ENCODE measurements around the gene PFKFB2.

PFKFB2 gene

GRCh38 chr1:207069858-207070506 is 16.9 kb downstream of the PFKFB2 start:
- DNase-seq = no peak

DNA sequence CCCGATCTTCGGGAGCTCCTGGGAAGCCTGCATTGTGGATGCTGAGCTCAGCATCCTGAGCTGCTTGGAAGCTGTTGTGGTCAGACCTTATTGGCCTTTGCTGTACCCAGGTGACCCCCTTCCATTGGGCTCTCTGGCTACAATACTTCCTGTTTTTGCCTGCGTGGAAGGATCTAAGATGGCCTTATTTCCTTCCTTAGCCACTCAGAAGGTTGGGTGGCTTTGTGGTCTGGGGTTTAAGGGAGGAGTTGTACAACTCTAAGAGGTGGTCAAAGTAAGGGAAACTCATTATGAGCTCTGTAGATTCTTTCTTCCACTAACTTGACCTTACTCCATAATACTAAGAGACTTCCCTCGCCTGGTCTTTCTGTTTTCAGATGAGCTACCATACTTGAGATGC is 17.7 kb downstream of the PFKFB2 start:
- no peak for DNase-seq

GRCh38 chr1:207071426-207071825 is 18.4 kb downstream of the PFKFB2 start:
- no peak for DNase-seq

- DNase-seq = no peak
Observed at GRCh38 chr1:207072233-207072632, 19.2 kb downstream of the PFKFB2 start.

DNA sequence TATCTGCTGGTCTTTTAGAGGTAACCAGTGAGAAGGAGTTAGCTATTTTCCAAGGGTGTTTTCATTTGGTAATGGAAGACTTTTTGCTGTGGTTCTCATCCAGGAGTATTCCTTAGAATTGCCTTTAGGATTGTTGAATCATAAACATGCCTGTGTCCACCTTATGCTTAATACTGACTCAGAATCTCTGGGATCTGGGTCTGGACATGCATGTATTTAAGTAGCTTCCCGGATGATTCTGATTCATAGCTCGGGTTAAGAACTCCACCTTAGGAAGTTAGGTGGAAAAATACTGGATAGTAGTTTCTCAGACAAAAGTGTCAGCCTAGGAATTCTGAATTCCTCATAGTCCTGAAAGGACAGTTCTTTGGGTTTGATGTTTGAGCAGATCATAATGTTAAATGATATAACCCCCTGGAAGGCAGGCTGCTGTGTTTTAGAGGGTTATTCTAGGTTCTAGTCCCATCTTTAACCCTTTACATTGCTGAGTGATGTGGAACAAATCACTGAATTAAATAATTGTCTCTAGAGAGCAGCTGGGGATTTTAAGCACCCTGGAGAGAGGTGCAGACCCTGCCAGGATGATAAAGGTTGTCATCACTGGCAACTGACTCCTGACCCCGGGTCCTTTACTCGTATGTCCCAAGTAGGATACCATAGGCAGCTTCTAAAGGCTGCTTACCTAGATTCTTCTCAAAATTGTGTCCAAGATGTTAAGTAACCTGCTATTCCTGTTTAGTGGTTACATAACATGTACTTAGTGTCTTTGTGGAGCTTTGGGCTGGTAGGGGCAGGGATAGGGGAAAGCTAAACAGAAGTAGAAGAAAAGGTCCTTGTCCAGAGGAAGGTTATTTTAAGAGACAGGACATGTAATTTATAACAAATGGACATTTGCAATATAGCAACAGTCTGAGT is 21.1 kb downstream of the PFKFB2 start:
- DNase-seq = no peak

DNA sequence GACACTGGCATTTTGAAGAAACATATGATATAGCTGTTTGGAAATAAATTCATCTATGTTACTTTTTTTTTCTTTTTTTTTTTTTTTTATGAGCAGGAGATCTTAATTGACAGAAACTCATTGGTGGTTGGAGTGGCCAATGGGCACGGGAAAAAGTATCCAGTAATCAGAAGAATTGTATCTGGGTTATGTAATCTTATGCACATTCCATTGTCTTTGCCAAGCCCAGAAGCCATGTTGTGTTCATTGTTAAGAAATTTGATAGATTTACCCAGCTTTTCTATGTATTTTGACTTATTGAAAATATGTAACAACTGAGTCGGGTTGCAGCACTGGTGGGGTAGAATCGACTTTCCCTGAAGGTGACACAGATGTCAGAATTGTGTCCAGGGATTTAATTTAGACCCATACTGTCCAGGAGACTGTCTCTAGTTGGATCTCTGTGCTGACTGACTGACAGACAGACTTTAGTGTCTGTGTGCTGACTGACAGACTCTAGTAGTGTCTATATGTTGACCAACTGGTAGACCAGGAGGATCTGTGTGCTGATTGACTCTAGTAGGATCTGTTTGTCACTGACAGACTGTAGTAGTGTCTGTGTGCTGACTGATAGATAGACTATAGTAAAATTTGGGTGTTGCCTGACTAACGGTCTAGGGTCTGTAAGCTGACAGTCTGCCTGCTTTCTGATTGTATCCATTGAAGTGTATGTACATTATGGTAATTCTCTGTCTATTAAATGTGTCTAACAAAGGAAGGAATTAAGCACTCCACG is 23.3 kb downstream of the PFKFB2 start:
- DNase-seq = no peak

- no peak for DNase-seq
Observed at GRCh38 chr1:207077012-207077411, 23.9 kb downstream of the PFKFB2 start.

GRCh38 chr1:207077470-207078377 is 24.6 kb downstream of the PFKFB2 start:
- DNase-seq = peak; percentile 62 to 94 (median 86)

DNA sequence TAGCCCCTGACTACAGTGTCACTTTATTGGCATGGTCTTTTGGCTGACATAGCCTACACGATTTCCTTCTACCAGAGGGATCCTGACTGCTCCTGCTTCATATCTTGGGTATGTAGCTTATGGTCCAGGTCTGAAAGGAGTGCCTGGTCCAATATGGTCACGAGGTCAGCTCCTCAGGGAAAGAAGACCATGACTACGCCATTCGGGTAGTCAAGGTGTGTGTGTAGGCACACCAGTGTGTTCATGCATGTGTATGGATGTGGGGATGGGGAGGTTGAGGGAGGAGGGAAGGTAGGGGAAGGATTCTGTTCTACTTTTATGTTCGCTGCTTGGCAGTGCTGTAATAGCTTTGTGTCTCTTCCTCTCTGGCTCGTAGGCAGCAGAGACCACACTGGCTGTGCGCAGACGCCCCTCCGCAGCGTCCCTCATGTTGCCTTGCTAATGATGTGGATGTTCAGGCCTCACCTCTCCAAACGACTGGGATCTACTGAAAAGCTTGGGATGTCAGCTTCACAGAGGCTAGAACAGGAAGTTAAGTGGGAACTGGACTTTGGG is 25.6 kb downstream of the PFKFB2 start:
- DNase-seq = no peak

DNA sequence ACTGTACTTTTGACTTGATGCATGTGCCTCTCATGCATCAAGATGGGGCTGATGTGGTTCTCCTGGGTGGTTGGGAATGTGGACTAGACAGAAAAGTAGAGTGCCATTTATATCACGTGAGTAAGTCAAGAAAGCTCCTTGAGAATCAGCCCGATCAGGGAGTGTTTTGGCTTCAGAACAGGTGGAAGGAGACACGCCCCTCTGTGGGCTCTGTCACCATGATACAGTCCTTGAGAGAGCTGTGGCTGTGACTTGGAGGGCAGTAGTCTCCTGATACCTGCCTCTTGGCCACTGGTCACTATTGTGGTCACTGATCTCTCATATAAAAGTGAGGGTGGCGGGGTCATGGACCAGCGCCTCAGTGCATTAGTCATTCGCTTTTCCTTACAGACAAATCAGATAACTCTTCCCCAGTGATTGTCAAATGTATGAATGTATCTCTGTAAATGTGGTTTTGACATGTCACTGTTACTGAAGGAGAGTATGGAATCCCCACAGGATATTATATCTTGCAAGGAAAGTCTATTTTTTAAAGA is 26.7 kb downstream of the PFKFB2 start:
- no peak for DNase-seq

GRCh38 chr1:207081088-207081487 is 28.0 kb downstream of the PFKFB2 start:
- DNase-seq = no peak

GRCh38 chr1:207081806-207082205 is 28.7 kb downstream of the PFKFB2 start:
- DNase-seq = no peak

DNA sequence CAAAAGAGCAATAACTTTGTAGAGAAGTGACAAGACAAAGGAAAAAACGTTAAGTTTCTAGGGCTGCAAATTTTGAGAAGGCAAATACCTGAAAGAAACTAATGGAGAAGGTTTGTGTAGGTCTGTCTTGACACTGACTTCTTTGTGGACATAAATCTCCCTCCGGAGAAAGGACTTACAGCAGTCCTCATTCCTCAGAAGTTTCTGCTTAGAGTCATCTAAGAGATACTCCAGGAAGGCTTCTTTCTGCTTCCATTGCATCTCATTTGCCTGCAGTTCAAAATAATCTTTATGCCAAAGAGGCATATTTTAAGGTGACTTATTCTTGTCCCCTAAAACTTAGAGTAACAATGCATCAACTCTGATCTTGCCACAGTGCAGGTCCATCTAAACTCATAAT is 31.2 kb downstream of the PFKFB2 start:
- DNase-seq = no peak

- DNase-seq = peak; percentile 57 to 84 (median 82)
Observed at GRCh38 chr1:207084701-207085180, 31.7 kb downstream of the PFKFB2 start.

- DNase-seq = no peak
Observed at GRCh38 chr1:207085887-207086286, 32.8 kb downstream of the PFKFB2 start.

- DNase-seq = no peak
Observed at GRCh38 chr1:207088161-207088560, 35.1 kb downstream of the PFKFB2 start.

DNA sequence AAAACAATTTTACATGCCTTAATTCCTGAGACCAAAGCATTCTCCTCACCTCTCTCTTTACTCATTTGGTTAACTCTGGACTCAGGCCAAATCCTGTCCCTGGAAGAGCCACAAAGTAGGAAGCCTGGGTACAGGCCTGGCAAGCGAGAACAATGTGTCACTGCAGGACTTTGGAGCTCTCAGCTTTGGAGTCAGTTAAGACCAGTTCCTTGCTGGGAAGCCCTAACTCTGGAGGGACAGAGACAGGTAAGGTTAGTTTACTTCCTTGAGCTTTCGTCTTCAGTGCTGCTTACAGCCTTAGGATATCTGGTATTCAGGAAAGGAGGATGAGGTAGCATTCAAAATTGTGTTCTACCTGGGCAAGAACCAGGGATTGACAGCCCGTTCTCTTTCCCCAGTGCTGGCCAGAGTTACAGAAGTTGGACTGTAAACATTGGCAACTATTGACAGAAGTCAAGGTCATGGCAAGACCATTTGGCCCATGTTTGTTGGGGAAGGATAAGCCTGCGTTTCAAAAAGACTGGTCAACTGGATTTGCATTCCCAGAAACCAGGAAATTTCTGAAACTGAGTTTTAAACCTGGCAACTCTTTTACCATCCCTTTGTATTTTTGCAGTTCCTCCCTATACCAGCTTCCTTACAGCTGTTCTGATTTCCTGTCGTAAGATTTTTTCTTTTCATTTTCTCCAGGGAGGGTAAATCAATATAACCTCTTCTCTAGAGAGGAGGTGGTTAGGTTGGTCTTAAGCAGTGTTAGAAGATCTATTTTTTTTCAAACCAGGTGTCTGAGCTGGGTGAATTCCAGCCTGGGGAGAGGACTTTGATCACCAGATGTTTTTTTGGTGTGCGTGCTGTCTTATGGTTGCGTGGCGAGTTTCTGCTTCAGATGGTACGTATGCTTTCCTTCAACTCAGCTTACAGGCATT is 35.9 kb downstream of the PFKFB2 start, which contains the start of gene C4BPB:
Gene C4BPB, plus strand, starts transcription at position 160 of the 926 bp plus-strand sequence. Its CDS starts 672 bp downstream, at position 832.
- no peak for DNase-seq

DNA sequence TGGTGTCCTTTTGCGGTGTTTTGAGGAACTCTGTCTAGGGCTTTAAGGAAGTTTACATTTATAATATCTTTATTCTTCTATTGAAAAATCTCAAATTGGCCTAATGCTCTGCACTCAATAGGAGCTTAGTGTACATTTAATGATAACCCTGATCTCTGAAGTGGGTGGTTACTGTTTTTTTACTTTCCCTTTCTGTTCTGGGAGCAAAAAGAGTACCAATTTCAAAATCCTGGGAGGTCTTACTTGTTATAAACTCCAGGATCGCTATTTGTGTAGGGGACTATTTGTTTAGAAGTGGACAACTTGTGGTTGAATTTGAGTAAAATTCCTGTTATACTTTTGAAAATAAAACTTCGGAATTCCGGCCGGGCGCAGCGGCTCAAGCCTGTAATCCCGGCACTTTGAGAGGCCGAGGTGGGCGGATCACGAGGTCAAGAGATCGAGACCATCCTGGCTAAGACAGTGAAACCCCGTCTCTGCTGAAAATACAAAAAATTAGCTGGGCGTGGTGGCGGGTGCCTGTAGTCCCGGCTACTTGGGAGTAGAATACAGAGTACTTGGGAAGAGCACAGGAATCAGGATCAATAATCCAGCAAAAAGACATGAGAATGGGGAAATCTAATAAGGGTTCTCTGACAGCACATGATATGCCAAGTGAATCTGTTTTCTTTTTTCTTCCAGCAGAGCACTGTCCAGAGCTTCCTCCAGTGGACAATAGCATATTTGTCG is 36.7 kb downstream of the PFKFB2 start:
- DNase-seq = no peak

DNA sequence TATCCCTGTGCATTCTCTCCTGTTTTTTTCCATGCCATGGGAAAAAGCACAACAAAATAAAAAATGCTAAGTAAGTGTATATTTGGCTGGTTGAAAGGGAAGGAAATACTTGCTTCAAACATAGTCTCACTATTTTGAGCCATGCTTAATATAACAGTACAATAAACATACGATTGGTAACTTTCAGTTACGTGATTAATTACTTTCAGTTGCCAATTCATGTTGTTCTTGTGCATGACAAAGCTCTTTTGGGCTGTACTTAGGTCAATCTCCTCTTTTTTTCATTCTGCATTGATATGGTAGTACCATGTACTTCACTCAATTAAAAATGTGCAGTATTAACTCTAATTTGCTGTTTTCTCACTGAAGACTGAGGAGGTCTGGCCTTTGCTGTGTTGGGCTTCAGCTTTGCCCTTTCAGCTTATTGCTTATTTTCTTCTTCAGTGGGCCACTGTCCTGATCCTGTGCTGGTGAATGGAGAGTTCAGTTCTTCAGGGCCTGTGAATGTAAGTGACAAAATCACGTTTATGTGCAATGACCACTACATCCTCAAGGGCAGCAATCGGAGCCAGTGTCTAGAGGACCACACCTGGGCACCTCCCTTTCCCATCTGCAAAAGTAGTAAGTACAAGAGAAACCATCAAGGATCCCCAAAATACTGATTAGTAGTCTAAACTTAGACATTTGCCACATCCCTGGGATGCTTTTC is 38.3 kb downstream of the PFKFB2 start:
- DNase-seq = no peak
